ENCODE data around the gene SLC15A4. TPM values are rescaled to one million over a fixed set of nuclear protein-coding genes. Genes with fewer than 3 reads are reported as not detected.

The SLC15A4 gene
- total RNA-seq, 1 donor from 2014 or later, result 24.6 TPM

- no peak for DNase-seq (ENCODE audit: extremely low spot score, unreplicated experiment)
- no peaks in the 10 kb centered on the region for H3K9me3 Mint-ChIP-seq
These were observed 31.4 kb downstream of the SLC15A4 start for GRCh38 chr12:128792398-128792797.

DNA sequence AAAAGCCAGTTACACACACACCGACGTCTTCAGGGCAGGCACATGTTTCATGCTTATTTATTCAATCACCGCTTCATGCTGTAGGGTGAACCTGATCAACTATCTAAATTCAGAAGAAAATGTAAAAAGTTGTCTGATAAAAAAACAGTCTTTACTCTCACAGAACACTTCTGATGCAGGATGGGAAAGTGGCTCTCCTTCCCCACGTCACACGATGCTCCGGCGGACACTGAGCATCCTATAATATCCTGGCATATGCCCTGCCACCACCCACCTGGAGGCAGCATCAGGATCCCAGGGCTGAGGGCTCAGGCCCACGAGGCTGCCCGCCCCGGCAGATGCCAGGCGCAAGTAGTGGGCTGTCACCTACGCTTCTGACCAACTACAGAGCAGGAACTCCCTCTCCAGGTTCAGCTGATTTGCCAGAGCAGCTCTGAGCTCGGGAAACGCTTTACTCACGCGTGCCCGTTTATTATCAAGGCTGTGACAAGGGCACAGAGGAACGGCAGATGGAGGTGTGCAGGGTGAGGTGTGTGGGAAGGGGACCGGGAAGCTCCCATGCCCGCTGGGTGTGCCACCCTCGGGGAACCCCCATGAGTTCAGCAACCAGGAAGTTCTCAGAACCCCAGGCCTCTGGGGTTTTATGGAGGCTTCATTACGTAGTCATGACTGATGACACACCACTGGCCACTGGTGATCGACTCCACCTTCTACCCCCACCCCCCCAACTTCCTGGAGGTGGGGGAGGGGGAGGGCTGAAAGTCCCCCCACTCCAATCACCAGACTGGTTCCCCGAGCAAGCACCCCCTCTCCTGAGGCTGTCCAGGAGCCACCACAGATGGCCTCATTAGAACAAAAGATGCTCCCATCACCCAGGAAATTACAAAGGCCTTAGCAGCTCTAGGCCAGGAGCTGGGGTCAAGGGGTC is 32.1 kb downstream of the SLC15A4 start:
- peaks cover 19% of the 10 kb centered on the region for H3K4me1 Mint-ChIP-seq (ENCODE audit: unreplicated experiment)
- peaks cover 16% of the 10 kb centered on the region for H3K36me3 Mint-ChIP-seq
- H3K27me3 Mint-ChIP-seq, result no peaks in the 10 kb centered on the region
- no peak overlapping the region for H3K4me3 Mint-ChIP-seq
- no peaks in the 10 kb centered on the region for H3K9me3 Mint-ChIP-seq
- TF ChIP-seq, protein P1, sequence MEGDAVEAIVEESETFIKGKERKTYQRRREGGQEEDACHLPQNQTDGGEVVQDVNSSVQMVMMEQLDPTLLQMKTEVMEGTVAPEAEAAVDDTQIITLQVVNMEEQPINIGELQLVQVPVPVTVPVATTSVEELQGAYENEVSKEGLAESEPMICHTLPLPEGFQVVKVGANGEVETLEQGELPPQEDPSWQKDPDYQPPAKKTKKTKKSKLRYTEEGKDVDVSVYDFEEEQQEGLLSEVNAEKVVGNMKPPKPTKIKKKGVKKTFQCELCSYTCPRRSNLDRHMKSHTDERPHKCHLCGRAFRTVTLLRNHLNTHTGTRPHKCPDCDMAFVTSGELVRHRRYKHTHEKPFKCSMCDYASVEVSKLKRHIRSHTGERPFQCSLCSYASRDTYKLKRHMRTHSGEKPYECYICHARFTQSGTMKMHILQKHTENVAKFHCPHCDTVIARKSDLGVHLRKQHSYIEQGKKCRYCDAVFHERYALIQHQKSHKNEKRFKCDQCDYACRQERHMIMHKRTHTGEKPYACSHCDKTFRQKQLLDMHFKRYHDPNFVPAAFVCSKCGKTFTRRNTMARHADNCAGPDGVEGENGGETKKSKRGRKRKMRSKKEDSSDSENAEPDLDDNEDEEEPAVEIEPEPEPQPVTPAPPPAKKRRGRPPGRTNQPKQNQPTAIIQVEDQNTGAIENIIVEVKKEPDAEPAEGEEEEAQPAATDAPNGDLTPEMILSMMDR (conservative IDR thresholded peaks at IDR 0.05), result no peak
- H3K27ac Mint-ChIP-seq, result no peak overlapping the region
- DNase-seq (ENCODE audit: extremely low spot score, unreplicated experiment), result no peak

More at GRCh38 chr12:128792398-128792797, 31.4 kb downstream of the SLC15A4 start:
- no peak overlapping the region for H3K4me3 Mint-ChIP-seq
- no peak overlapping the region for H3K27ac Mint-ChIP-seq
- peaks cover 19% of the 10 kb centered on the region for H3K4me1 Mint-ChIP-seq (ENCODE audit: unreplicated experiment)
- peaks cover 20% of the 10 kb centered on the region for H3K36me3 Mint-ChIP-seq
- H3K27me3 Mint-ChIP-seq, result no peaks in the 10 kb centered on the region
- TF ChIP-seq, protein P1 (conservative IDR thresholded peaks at IDR 0.05), result no peak

DNA sequence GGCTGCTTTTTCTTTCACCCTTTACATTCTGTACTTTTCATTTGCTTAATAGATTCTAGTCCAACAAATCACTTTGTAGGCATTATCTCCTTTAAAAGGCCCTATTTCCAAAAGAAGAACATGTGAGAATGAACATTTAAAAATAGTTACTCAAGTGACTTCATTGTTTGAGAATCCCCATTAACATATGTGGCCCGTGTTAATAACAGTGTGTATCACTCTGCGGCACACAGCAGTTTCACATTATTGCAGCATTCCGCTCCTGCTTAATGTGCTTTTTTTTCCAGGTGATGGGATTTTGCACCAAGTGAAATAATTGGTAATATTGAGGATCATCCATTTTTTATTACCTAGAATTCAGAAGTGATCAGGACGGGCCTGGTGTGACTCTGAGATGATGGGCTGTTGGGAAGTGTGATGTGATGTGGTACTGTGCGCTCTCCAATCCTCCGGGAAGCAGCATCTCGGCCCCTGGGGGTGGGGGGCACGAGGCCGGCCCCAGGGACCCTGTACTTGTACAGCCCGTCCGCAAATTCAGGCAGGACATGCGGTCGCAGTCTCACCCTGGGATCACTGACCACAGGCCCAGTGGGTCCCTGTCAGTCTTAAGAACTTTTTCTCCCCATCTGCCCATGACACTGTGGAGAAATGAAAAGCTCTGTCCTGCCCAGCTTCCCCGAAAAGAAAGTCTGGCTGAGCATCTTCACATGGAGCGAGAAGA is 32.9 kb downstream of the SLC15A4 start:
- H3K4me3 Mint-ChIP-seq, result no peak overlapping the region
- peaks cover 16% of the 10 kb centered on the region for H3K36me3 Mint-ChIP-seq
- no peak overlapping the region for H3K27ac Mint-ChIP-seq
- DNase-seq (ENCODE audit: extremely low spot score, unreplicated experiment), result no peak
- TF ChIP-seq, protein P1 (conservative IDR thresholded peaks at IDR 0.05), result no peak
- H3K4me1 Mint-ChIP-seq (ENCODE audit: unreplicated experiment), result peaks cover 19% of the 10 kb centered on the region
- H3K9me3 Mint-ChIP-seq, result no peaks in the 10 kb centered on the region
- H3K27me3 Mint-ChIP-seq, result no peaks in the 10 kb centered on the region

DNA sequence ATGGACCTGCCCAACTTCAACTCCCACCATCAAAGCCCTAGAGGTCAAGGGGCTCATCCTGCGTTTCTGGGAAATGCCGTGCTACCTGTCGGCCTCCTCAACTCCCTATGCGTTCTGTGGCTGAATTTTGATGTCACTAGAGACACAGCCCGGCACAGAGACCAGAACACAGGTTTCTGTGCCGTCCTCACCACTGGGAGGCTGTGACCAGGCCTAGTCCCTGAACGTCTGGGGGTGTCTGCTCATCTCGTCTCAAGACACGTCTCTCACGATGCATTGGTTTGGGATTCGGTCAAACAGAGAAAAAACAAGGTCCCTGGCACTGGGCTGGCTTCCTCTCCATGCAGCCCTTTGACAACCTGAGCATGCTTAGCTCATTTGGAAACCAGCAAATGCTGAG is 33.5 kb downstream of the SLC15A4 start:
- Mint-ChIP-seq H3K27ac (no peak overlapping the region), H3K36me3 (peaks cover 16% of the 10 kb centered on the region), H3K4me1 (ENCODE audit: unreplicated experiment) (peaks cover 19% of the 10 kb centered on the region), H3K27me3 (no peaks in the 10 kb centered on the region), H3K9me3 (no peaks in the 10 kb centered on the region), H3K4me3 (no peak overlapping the region)
- DNase-seq (ENCODE audit: extremely low spot score, unreplicated experiment), result no peak
- TF ChIP-seq, protein P1 (conservative IDR thresholded peaks at IDR 0.05), result no peak

- H3K4me3 Mint-ChIP-seq, result no peak overlapping the region
- no peaks in the 10 kb centered on the region for H3K27me3 Mint-ChIP-seq
- TF ChIP-seq, protein P1 (conservative IDR thresholded peaks at IDR 0.05), result no peak
- peaks cover 16% of the 10 kb centered on the region for H3K36me3 Mint-ChIP-seq
- peaks cover 13% of the 10 kb centered on the region for H3K4me1 Mint-ChIP-seq (ENCODE audit: unreplicated experiment)
- H3K9me3 Mint-ChIP-seq, result no peaks in the 10 kb centered on the region
- H3K27ac Mint-ChIP-seq, result no peak overlapping the region
- DNase-seq (ENCODE audit: extremely low spot score, unreplicated experiment), result no peak
These were observed 34.3 kb downstream of the SLC15A4 start for GRCh38 chr12:128789356-128789929.
